Measurements from ENCODE around the gene POLH. TPM values are rescaled to one million over a fixed set of nuclear protein-coding genes. Genes with fewer than 3 reads are reported as not detected.

POLH gene
- total RNA-seq, 1 experiment from 2014 or later: 27.3 TPM

- DNase-seq (ENCODE audit: low read depth in 1 of 2, low spot score in 2 of 2): no peak
- Histone ChIP-seq H3K4me1 (replicated peaks) (peaks cover 4% of the 10 kb centered on the region; the same call in 1 of the 2 replicates), H3K36me3 (peaks cover 95% of the 10 kb centered on the region), H3K9me3 (replicated peaks) (no peaks in the 10 kb centered on the region), H3K27ac (no peak overlapping the region; the same call in 1 of the 2 replicates), H3K27me3 (replicated peaks) (no peaks in the 10 kb centered on the region), H3K4me3 (no peak overlapping the region)
Measured at GRCh38 chr6:43613721-43614395, 37.9 kb downstream of the POLH start.

GRCh38 chr6:43614396-43614730 is 38.4 kb downstream of the POLH start:
- Histone ChIP-seq H3K9me3 (replicated peaks) (no peaks in the 10 kb centered on the region), H3K27me3 (replicated peaks) (no peaks in the 10 kb centered on the region), H3K27ac (no peak overlapping the region), H3K4me1 (replicated peaks) (peaks cover 4% of the 10 kb centered on the region; the same call in 1 of the 2 replicates), H3K4me3 (no peak overlapping the region), H3K36me3 (peaks cover 94% of the 10 kb centered on the region)
- DNase-seq (ENCODE audit: low read depth in 1 of 2, low spot score in 2 of 2): no peak

- no peak for DNase-seq (ENCODE audit: low read depth in 1 of 2, low spot score in 2 of 2)
- Histone ChIP-seq H3K4me3 (no peak overlapping the region), H3K9me3 (replicated peaks) (no peaks in the 10 kb centered on the region), H3K36me3 (peaks cover 93% of the 10 kb centered on the region), H3K27ac (no peak overlapping the region), H3K27me3 (replicated peaks) (no peaks in the 10 kb centered on the region), H3K4me1 (replicated peaks) (peaks cover 4% of the 10 kb centered on the region; the same call in 1 of the 2 replicates)
Measured at GRCh38 chr6:43616725-43617472, 40.9 kb downstream of the POLH start.

DNA sequence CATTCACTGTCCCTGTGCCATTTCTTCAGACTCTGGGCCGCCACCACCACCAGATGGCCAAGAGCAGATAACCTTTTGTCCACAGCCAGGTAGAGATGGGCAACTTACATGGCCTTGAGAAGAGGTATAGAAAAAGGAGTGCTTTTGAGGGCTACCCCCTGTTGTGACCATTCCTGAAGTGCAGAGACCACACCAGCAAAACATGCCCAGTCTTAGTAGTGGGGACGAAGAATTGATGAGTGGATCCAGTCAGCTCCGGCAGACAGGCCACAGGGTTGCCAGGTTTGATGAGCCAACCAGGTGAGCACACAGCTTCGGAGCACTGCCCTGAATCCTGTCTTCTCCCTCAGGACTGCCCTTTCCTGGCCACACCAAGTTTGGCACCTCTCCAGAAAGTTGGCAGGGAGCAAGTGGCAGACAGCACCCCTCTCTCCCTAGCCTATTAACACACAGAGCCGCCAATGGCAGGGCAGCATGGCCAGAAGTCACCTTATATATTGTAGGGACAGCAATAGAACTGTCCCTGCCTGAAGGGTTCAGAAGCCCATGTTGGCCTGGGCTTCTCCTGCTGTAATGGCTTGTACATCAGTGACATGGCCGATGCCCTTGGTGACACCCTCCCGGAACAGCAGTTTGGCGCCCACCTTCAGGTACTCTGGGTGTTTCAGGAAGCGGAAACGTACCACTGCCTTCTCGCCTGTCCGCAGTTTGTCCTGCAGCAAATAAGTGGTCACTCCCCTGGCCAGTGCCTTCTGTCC is 45.3 kb downstream of the POLH start:
- H3K4me3 ChIP-seq: no peak overlapping the region
- H3K27ac ChIP-seq: no peak overlapping the region
- no peaks in the 10 kb centered on the region for H3K27me3 ChIP-seq (replicated peaks)
- DNase-seq (ENCODE audit: low read depth in 1 of 2, low spot score in 2 of 2): no peak
- peaks cover 2% of the 10 kb centered on the region for H3K4me1 ChIP-seq (replicated peaks)
- no peaks in the 10 kb centered on the region for H3K9me3 ChIP-seq (replicated peaks)
- peaks cover 95% of the 10 kb centered on the region for H3K36me3 ChIP-seq

- Histone ChIP-seq H3K9me3 (replicated peaks) (no peaks in the 10 kb centered on the region), H3K27me3 (replicated peaks) (no peaks in the 10 kb centered on the region), H3K4me3 (no peak overlapping the region), H3K36me3 (peaks cover 95% of the 10 kb centered on the region), H3K27ac (no peak overlapping the region), H3K4me1 (replicated peaks) (peaks cover 8% of the 10 kb centered on the region)
- no peak for DNase-seq (ENCODE audit: low read depth in 1 of 2, low spot score in 2 of 2)
Measured at GRCh38 chr6:43621836-43622180, 45.8 kb downstream of the POLH start.

GRCh38 chr6:43622541-43622940 is 46.6 kb downstream of the POLH start:
- no peak for DNase-seq (ENCODE audit: low read depth in 1 of 2, low spot score in 2 of 2)
- Histone ChIP-seq H3K27me3 (replicated peaks) (no peaks in the 10 kb centered on the region), H3K9me3 (replicated peaks) (no peaks in the 10 kb centered on the region), H3K27ac (no peak overlapping the region), H3K36me3 (peaks cover 92% of the 10 kb centered on the region), H3K4me1 (replicated peaks) (peaks cover 15% of the 10 kb centered on the region), H3K4me3 (no peak overlapping the region)

- Histone ChIP-seq H3K36me3 (peaks cover 88% of the 10 kb centered on the region), H3K9me3 (replicated peaks) (no peaks in the 10 kb centered on the region; the same call in 1 of the 2 replicates), H3K27me3 (replicated peaks) (no peaks in the 10 kb centered on the region), H3K27ac (no peak overlapping the region), H3K4me1 (replicated peaks) (peaks cover 21% of the 10 kb centered on the region), H3K4me3 (no peak overlapping the region)
- DNase-seq (ENCODE audit: low read depth in 1 of 2, low spot score in 2 of 2): no peak
Measured at GRCh38 chr6:43623880-43624785, 48.1 kb downstream of the POLH start.

- no peak for DNase-seq (ENCODE audit: low read depth in 1 of 2, low spot score in 2 of 2)
- no peak overlapping the region for H3K27ac ChIP-seq
- H3K27me3 ChIP-seq (replicated peaks): no peaks in the 10 kb centered on the region
- H3K9me3 ChIP-seq (replicated peaks): no peaks in the 10 kb centered on the region; the same call in 1 of the 2 replicates
- no peak overlapping the region for H3K4me3 ChIP-seq
- H3K4me1 ChIP-seq (replicated peaks): peaks cover 24% of the 10 kb centered on the region
- H3K36me3 ChIP-seq: peaks cover 82% of the 10 kb centered on the region
Measured at GRCh38 chr6:43624786-43625288, 48.9 kb downstream of the POLH start.

DNA sequence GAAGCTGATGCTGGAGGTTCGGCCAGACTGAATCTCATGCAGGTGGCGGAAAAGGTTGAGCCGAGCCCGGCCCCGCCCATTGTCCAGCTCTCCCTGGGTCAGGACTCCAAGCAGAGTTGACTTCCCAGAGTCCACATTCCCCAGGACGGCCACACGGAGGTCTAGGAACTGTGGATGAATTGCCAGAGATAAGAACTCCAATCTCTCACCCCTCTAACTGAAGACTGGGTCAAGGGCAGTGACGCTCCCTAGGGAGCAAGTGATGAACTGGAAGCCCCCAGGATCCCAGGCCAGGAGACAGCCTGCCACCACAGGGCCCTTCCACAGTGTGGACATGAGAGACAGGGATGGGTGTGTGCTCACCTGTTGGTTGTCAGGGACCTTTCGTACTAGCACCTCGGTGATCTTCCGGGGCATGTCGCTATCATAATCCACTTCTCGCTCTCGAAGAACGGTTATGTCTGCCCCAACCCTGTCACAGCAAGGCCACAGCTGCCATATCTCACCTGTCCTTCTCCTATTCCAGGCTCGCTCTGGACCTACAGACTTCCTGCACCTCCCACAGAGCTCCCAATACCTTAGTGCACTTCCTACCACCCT is 49.5 kb downstream of the POLH start:
- Histone ChIP-seq H3K27ac (no peak overlapping the region), H3K9me3 (replicated peaks) (no peaks in the 10 kb centered on the region; the same call in 1 of the 2 replicates), H3K27me3 (replicated peaks) (no peaks in the 10 kb centered on the region), H3K4me3 (no peak overlapping the region), H3K4me1 (replicated peaks) (peaks cover 29% of the 10 kb centered on the region), H3K36me3 (peaks cover 78% of the 10 kb centered on the region)
- no peak for DNase-seq (ENCODE audit: low read depth in 1 of 2, low spot score in 2 of 2)

DNA sequence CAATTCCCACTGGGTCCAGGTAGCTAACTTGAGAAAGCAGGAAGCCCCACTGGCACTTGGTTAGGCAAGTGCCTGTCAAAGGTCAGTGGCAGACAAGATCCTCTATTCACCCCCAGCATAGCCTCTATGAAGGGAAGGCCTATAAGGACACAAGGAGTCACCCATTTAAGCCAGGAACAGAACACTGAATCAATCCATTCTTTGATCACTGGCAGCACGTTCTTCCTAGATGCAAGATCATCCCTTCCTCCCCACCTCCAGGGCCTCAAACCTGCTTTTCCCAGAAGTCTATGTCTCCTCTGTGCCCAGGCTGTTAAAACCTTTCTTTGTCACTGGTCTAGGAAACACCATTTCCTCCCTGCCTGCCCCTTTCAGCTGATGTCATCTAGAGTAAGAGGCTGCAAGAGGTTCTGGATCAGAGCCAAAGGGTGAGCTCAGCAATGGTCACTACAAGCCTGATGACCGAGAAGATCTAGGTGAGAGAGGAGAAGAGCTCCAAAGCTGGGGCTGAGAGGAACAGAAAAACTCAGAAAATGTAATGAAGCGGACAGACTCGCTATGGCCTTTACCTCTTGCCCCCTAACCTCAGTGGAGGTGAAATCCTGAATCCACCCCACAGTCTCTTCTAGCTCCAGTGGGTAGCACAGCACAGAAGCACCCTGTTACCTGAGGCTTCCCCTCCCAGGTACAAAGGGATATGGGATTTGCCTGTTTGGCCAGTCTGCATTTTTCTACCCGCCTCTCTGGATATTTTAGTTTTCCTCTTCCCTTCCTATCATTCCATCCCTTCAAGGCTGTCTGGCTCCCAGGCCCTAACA is 51.2 kb downstream of the POLH start:
- peak; percentile 93 to 97 for DNase-seq (ENCODE audit: low read depth in 1 of 2, low spot score in 2 of 2)
- H3K9me3 ChIP-seq (replicated peaks): no peaks in the 10 kb centered on the region; the same call in 1 of the 2 replicates
- no peaks in the 10 kb centered on the region for H3K27me3 ChIP-seq (replicated peaks)
- peak overlapping the region; percentile 12 for H3K4me3 ChIP-seq
- peaks cover 61% of the 10 kb centered on the region for H3K36me3 ChIP-seq
- H3K27ac ChIP-seq: peak overlapping the region; percentile 98
- peaks cover 30% of the 10 kb centered on the region for H3K4me1 ChIP-seq (replicated peaks)

GRCh38 chr6:43628393-43629103 is 52.6 kb downstream of the POLH start:
- no peaks in the 10 kb centered on the region; the same call in 1 of the 2 replicates for H3K9me3 ChIP-seq (replicated peaks)
- H3K27ac ChIP-seq: peak overlapping the region; percentile 98
- peaks cover 30% of the 10 kb centered on the region for H3K4me1 ChIP-seq (replicated peaks)
- H3K27me3 ChIP-seq (replicated peaks): no peaks in the 10 kb centered on the region
- peaks cover 47% of the 10 kb centered on the region for H3K36me3 ChIP-seq
- DNase-seq (ENCODE audit: low read depth in 1 of 2, low spot score in 2 of 2): peak; percentile 70 to 76
- H3K4me3 ChIP-seq: peak overlapping the region; percentile 76

All from SJSA1 (cell line).